Measurements from ENCODE around the gene ACOT12.
"Not testable (repeated sequence)": the region's sequence is repeated elsewhere in the genome, so short reads cannot be mapped to it uniquely, and the experiment has no call there.

The ACOT12 gene

GRCh38 chr5:81393783-81394718 lies at the start of gene ACOT12:
TSS of gene ACOT12 (minus strand) at chr5:81394134. CDS start at chr5:81394114, 20 bp downstream.
- DNase-seq = peak in 7 of 56 donors; percentile 2 to 31 (median 6)

GRCh38 chr5:81435023-81435422 lies 41.1 kb upstream of the ACOT12 start:
- no peak for DNase-seq

GRCh38 chr5:81429985-81430384 lies 36.1 kb upstream of the ACOT12 start:
- no peak for DNase-seq

- no peak for DNase-seq
Measured at GRCh38 chr5:81429363-81429762, 35.4 kb upstream of the ACOT12 start.

- no peak for DNase-seq
Measured at GRCh38 chr5:81428861-81429260, 34.9 kb upstream of the ACOT12 start.

GRCh38 chr5:81428446-81428845 lies 34.5 kb upstream of the ACOT12 start:
- no peak for DNase-seq

- DNase-seq = no peak
Measured at GRCh38 chr5:81427566-81427965, 33.6 kb upstream of the ACOT12 start.

- DNase-seq = peak in 3 of 56 donors; percentile 4
Measured at GRCh38 chr5:81426359-81427030, 32.6 kb upstream of the ACOT12 start.

GRCh38 chr5:81425569-81425968 lies 31.6 kb upstream of the ACOT12 start:
- DNase-seq = peak in 1 of 56 donors; percentile 11

GRCh38 chr5:81424728-81425127 lies 30.8 kb upstream of the ACOT12 start:
- no peak for DNase-seq

GRCh38 chr5:81422671-81423070 lies 28.7 kb upstream of the ACOT12 start:
- no peak for DNase-seq

- DNase-seq = peak in 2 of 56 donors; percentile 2 to 38
Measured at GRCh38 chr5:81420039-81420667, 26.2 kb upstream of the ACOT12 start.

GRCh38 chr5:81418606-81419005 lies 24.7 kb upstream of the ACOT12 start:
- no peak for DNase-seq

GRCh38 chr5:81417052-81417451 lies 23.1 kb upstream of the ACOT12 start:
- no peak for DNase-seq

GRCh38 chr5:81409896-81410295 lies 16.0 kb upstream of the ACOT12 start:
- no peak for DNase-seq

- no peak for DNase-seq
Measured at GRCh38 chr5:81409361-81409760, 15.4 kb upstream of the ACOT12 start.

- DNase-seq = no peak
Measured at GRCh38 chr5:81408496-81408895, 14.6 kb upstream of the ACOT12 start.

GRCh38 chr5:81407811-81408210 lies 13.9 kb upstream of the ACOT12 start:
- not testable (repeated sequence) for DNase-seq

GRCh38 chr5:81405126-81405891 lies 11.4 kb upstream of the ACOT12 start:
- DNase-seq = no peak

GRCh38 chr5:81402192-81402930 lies 8.4 kb upstream of the ACOT12 start:
- DNase-seq = no peak

Measured in amygdala (tissue), 56 donors.